A673 (cell line): ENCODE data around the gene KANK3. TPM values are rescaled to one million over a fixed set of nuclear protein-coding genes. Genes with fewer than 3 reads are reported as not detected.

Source experiments
- BruUV-seq: library from RNA; stranded (reverse); fragments of 400-500 nt; replicated peaks from 2 replicates; lab custom pipeline; 2021; lab: Mats Ljungman, UMichigan
- CTCF ChIA-PET: fragments of 300-600 bp; sonication (Branson Sonifier 250); formaldehyde crosslinking; loops from one replicate; lab custom pipeline; 2022; ENCODE audit warnings: antibody characterized with exemption; lab: Charles Lee
- POLR2A ChIA-PET: fragments of 300-600 bp; sonication (Branson Sonifier 250); formaldehyde crosslinking; loops from one replicate; lab custom pipeline; 2022; ENCODE audit warnings: antibody characterized with exemption; ENCODE audit not compliant: low non-redundant PET; lab: Charles Lee
- DNase-seq: peaks from one replicate; pipeline ENCODE4 v3.0.0-alpha.2; 2015; ENCODE audit warnings: low spot score
- H3K27ac ChIP-seq: fragments of 200-600 bp; sonication (generic); 2 replicates; pipeline ENCODE4 v1.5.1; 2016; ENCODE audit warnings: mixed run types, low read depth, mild to moderate bottlenecking, mixed read lengths, antibody characterized with exemption, low read length; ENCODE audit not compliant: poor library complexity, severe bottlenecking
- H3K27me3 ChIP-seq: fragments of 200-600 bp; sonication (generic); replicated peaks from 2 replicates; pipeline ENCODE4 v1.6.1; 2017; ENCODE audit warnings: mixed run types, low read depth, mild to moderate bottlenecking, mixed read lengths, antibody characterized with exemption, low read length; ENCODE audit not compliant: insufficient read depth, poor library complexity
- H3K36me3 ChIP-seq: fragments of 200-600 bp; sonication (generic); 2 replicates; pipeline ENCODE4 v1.6.1; 2016; ENCODE audit warnings: mixed run types, mild to moderate bottlenecking, mixed read lengths, antibody characterized with exemption, low read length; ENCODE audit not compliant: insufficient read depth, poor library complexity, severe bottlenecking
- H3K4me1 ChIP-seq: fragments of 200-600 bp; sonication (generic); 2 replicates; pipeline ENCODE4 v1.6.1; 2017; ENCODE audit warnings: mixed run types, mild to moderate bottlenecking, mixed read lengths, antibody characterized with exemption, low read length; ENCODE audit not compliant: insufficient read depth, poor library complexity, severe bottlenecking
- H3K4me3 ChIP-seq: fragments of 200-600 bp; sonication (generic); 2 replicates; pipeline ENCODE4 v1.5.1; 2016; ENCODE audit warnings: low read depth, mixed run types, mild to moderate bottlenecking, mixed read lengths, low read length; ENCODE audit not compliant: poor library complexity, severe bottlenecking
- H3K9me3 ChIP-seq: fragments of 200-600 bp; sonication (generic); 2 replicates; pipeline ENCODE4 v1.6.1; 2016; ENCODE audit warnings: mixed run types, low read depth, mild to moderate bottlenecking, mixed read lengths, antibody characterized with exemption, low read length; ENCODE audit not compliant: poor library complexity, severe bottlenecking
- EZH2 ChIP-seq: fragments of 200-600 bp; sonication (generic); IDR thresholded peaks from 2 replicates; pipeline ENCODE4 v1.6.1; 2017; ENCODE audit warnings: borderline replicate concordance, low read depth, mild to moderate bottlenecking, mixed read lengths, antibody characterized with exemption, low read length; ENCODE audit not compliant: poor library complexity, severe bottlenecking
- intact Hi-C: fragments of 100-400 bp; cut with micrococcal nuclease; formaldehyde crosslinking; loops from one replicate; pipeline ENCODE4 v1.10.0; 2022; ENCODE audit not compliant: unreplicated experiment
- total RNA-seq: library from RNA; stranded (reverse); gene quantifications from 2 replicates; pipeline ENCODE4 v1.2.3, GENCODE V29; 2021
- TF ChIP-seq, protein P1 (sequence below): fragments of 300-800, 200-600 bp; sonication (generic); conservative IDR thresholded peaks from 2 replicates; pipeline ENCODE4 v1.5.1; 2017; ENCODE audit warnings: low read depth, mild to moderate bottlenecking, antibody characterized with exemption, low read length, moderate library complexity, mixed read lengths

Gene KANK3
- total RNA-seq, 1 experiment from 2014 or later = 0.73 TPM

DNA sequence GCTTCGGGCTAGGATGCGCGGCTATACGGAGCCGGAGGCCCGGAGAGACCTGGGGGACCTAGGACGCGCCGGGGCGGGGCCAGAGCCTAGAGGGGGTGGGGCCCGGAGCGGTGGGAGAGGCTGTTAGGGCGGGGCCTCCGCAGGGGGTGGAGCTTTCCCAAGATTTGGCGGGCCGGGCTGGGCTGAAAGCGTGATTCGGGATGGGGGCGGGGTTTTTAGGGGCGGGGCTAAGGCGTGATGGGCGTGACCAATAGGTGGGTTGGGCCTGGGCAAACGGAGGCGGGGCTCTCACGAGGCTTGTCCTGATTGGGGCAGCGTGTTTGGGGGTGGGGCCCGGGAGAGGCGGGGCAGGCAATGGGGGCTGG lies 47.5 kb upstream of the KANK3 start:
- ChIA-PET POLR2A (interaction anchor here (0.6 kb wide), 1 partner anchor 521 kb away, joined by 3 read pairs; no protein-coding TSS in a partner anchor), CTCF (interaction anchor here (0.6 to 1.3 kb wide), 7 partner anchors 23 to 995 kb away, joined by 3 to 9 read pairs (median 5); partner anchors contain the start of gene MARCHF2)
- H3K9me3 ChIP-seq = no peaks in the 10 kb centered on the region
- H3K27me3 ChIP-seq = no peaks in the 10 kb centered on the region
- H3K36me3 ChIP-seq = no peaks in the 10 kb centered on the region
- peaks cover 5% of the 10 kb centered on the region for H3K4me1 ChIP-seq
- peak overlapping the region; percentile 91 for H3K4me3 ChIP-seq
- DNase-seq = peak; percentile 94
- intact Hi-C loops = no loop called here
- BruUV-seq = no TSS peak
- TF ChIP-seq, protein P1, sequence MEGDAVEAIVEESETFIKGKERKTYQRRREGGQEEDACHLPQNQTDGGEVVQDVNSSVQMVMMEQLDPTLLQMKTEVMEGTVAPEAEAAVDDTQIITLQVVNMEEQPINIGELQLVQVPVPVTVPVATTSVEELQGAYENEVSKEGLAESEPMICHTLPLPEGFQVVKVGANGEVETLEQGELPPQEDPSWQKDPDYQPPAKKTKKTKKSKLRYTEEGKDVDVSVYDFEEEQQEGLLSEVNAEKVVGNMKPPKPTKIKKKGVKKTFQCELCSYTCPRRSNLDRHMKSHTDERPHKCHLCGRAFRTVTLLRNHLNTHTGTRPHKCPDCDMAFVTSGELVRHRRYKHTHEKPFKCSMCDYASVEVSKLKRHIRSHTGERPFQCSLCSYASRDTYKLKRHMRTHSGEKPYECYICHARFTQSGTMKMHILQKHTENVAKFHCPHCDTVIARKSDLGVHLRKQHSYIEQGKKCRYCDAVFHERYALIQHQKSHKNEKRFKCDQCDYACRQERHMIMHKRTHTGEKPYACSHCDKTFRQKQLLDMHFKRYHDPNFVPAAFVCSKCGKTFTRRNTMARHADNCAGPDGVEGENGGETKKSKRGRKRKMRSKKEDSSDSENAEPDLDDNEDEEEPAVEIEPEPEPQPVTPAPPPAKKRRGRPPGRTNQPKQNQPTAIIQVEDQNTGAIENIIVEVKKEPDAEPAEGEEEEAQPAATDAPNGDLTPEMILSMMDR = no peak
- no peak for TF ChIP-seq EZH2
- H3K27ac ChIP-seq = peak overlapping the region; percentile 100

DNA sequence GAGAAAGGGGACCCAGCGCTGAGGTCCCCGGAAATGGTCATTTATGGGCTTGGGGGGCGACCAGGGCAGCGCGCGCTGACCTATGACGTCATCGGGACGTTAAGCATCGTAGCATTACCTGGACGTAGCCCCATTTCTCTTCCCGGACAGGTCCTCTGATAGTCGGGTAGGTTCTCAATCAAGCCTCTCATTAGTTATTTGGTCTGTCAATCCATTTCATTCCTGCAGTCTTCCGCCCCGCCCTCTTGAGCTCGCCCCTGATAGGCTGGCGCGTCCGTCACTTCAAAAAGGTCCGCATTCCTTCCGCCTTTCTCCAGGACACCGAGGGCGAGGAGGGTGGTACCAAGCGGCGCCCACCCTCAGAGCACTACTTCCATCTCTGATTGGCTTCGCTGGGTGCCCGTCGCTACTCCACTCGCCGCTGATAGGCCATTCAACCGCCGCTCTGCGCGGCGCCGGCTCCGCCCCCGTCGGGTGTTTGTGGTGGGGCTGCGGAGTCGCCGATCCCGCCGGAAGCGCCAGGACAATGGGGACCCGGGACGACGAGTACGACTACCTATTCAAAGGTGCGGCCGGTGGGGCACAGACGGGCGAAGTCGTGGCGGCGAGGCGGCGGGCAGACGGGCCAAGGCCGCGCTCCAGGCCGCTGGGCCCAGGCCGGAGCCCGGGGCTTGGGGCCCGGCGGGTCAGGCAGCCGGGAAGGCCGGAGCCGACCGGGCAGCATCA lies 47.0 kb upstream of the KANK3 start, which contains the start of gene RAB11B:
RAB11B (plus strand) TSS at position 470 of the 726 bp plus-strand sequence; CDS start at position 527, 57 bp downstream.
- peak; percentile 100 for DNase-seq
- no peaks in the 10 kb centered on the region for H3K27me3 ChIP-seq
- POLR2A ChIA-PET = no interaction called here
- no peaks in the 10 kb centered on the region for H3K9me3 ChIP-seq
- H3K27ac ChIP-seq = peak within 1 kb of the TSS; percentile 100
- intact Hi-C loops = no loop called here
- no peaks in the 10 kb centered on the region for H3K36me3 ChIP-seq
- peaks cover 5% of the 10 kb centered on the region for H3K4me1 ChIP-seq
- no peak for TF ChIP-seq EZH2
- TF ChIP-seq, protein P1 = no peak
- CTCF ChIA-PET = interaction anchor here (0.6 to 1.3 kb wide), 7 partner anchors 23 to 994 kb away, joined by 3 to 9 read pairs (median 5); partner anchors contain the start of gene MARCHF2
- H3K4me3 ChIP-seq = peak within 1 kb of the TSS; percentile 91
- BruUV-seq = no TSS peak

DNA sequence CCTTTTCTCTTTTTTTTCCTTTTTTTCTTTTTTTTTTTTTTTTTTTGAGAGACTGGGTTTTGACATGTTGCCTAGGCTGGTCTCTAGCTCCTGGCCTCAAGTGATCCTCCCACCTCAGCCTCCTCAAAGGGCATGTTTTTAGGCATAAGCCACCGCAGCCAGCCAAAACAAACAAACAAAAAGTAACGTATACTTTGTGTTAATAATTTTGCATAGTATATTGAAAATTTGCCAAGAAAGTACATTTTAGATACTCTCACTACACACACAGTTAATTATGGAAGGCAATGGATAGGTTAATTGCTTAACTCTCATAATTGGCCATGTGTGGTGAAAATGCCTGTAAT lies 45.5 kb upstream of the KANK3 start:
- Histone ChIP-seq H3K27me3 (no peaks in the 10 kb centered on the region), H3K36me3 (no peaks in the 10 kb centered on the region), H3K4me1 (peaks cover 5% of the 10 kb centered on the region), H3K9me3 (no peaks in the 10 kb centered on the region), H3K4me3 (no peak overlapping the region), H3K27ac (no peak overlapping the region)
- TF ChIP-seq, protein P1 = no peak
- no peak for TF ChIP-seq EZH2
- POLR2A ChIA-PET = no interaction called here
- BruUV-seq = no TSS peak
- intact Hi-C loops = no loop called here
- CTCF ChIA-PET = no interaction called here
- DNase-seq = no peak
